Measurements from ENCODE around the gene PHACTR1.

The PHACTR1 gene

GRCh38 chr6:13295576-13295975 is 579.0 kb downstream of the PHACTR1 start:
- TF ChIP-seq Cebpa-rat (IDR thresholded peaks at IDR 0.05): no peak
- H3K27me3 ChIP-seq: peaks cover 0 to 11% (median 0%) of the 10 kb centered on the region in 11 experiments; a peak in 1 of 22 replicates
- peak overlapping the region in 5 of 11 experiments; percentile 19 to 82 (median 49); a peak in 9 of 22 replicates for H3K9ac ChIP-seq

GRCh38 chr6:13296536-13296997 is 580.0 kb downstream of the PHACTR1 start:
- Histone ChIP-seq H3K4me2 (peak overlapping the region; percentile 54 to 92 (median 83)), H3K27ac (peak overlapping the region in 7 of 11 experiments; percentile 7 to 96 (median 89); a peak in 12 of 22 replicates)

More at GRCh38 chr6:13295576-13295975, 579.0 kb downstream of the PHACTR1 start:
- H3K36me3 ChIP-seq: peaks cover 38 to 64% (median 49%) of the 10 kb centered on the region in 11 experiments
- no peaks in the 10 kb centered on the region for H3K9me3 ChIP-seq (replicated peaks in 1 of 11)
- H3K4me1 ChIP-seq: peaks cover 60 to 69% (median 66%) of the 10 kb centered on the region in 10 experiments
- H4K20me1 ChIP-seq: peaks cover 0 to 11% (median 0%) of the 10 kb centered on the region in 11 experiments; a peak in 1 of 22 replicates
- peak overlapping the region; percentile 59 to 92 (median 83) for H3K4me2 ChIP-seq
- peak overlapping the region in 8 of 11 experiments; percentile 17 to 96 (median 70); a peak in 14 of 22 replicates for H3K27ac ChIP-seq
- H3K4me3 ChIP-seq: peak overlapping the region in 1 of 10 experiments; percentile 30; a peak in 2 of 20 replicates

GRCh38 chr6:13297391-13297790 is 580.8 kb downstream of the PHACTR1 start:
- H3K27me3 ChIP-seq: peaks cover 0 to 11% (median 0%) of the 10 kb centered on the region in 11 experiments; a peak in 1 of 22 replicates
- peaks cover 78 to 87% (median 84%) of the 10 kb centered on the region in 10 experiments for H3K4me1 ChIP-seq

More at GRCh38 chr6:13296536-13296997, 580.0 kb downstream of the PHACTR1 start:
- Histone ChIP-seq H3K4me3 (peak overlapping the region in 2 of 10 experiments; percentile 2 to 30; a peak in 3 of 20 replicates), H3K27me3 (peaks cover 0 to 11% (median 0%) of the 10 kb centered on the region in 11 experiments; a peak in 1 of 22 replicates), H3K9me3 (replicated peaks in 1 of 11) (no peaks in the 10 kb centered on the region), H3K9ac (peak overlapping the region in 4 of 11 experiments; percentile 48 to 82 (median 55); a peak in 9 of 22 replicates), H3K36me3 (peaks cover 32 to 64% (median 44%) of the 10 kb centered on the region in 11 experiments), H4K20me1 (peaks cover 0 to 11% (median 0%) of the 10 kb centered on the region in 11 experiments; a peak in 1 of 22 replicates), H3K4me1 (peaks cover 70 to 79% (median 76%) of the 10 kb centered on the region in 10 experiments)
- no peak for TF ChIP-seq Cebpa-rat (IDR thresholded peaks at IDR 0.05)

GRCh38 chr6:13298446-13298845 is 581.9 kb downstream of the PHACTR1 start:
- peaks cover 0 to 11% (median 0%) of the 10 kb centered on the region in 11 experiments; a peak in 1 of 22 replicates for H4K20me1 ChIP-seq
- peaks cover 0 to 11% (median 0%) of the 10 kb centered on the region in 11 experiments; a peak in 1 of 22 replicates for H3K27me3 ChIP-seq
- peak overlapping the region in 1 of 10 experiments; percentile 45; a peak in 2 of 20 replicates for H3K4me3 ChIP-seq
- peaks cover 86 to 98% (median 93%) of the 10 kb centered on the region in 10 experiments for H3K4me1 ChIP-seq
- H3K9ac ChIP-seq: peak overlapping the region in 9 of 11 experiments; percentile 19 to 82 (median 52); a peak in 13 of 22 replicates
- peaks cover 16 to 53% (median 31%) of the 10 kb centered on the region in 11 experiments for H3K36me3 ChIP-seq
- peak overlapping the region; percentile 71 to 92 (median 85) for H3K4me2 ChIP-seq
- no peak for TF ChIP-seq Cebpa-rat (IDR thresholded peaks at IDR 0.05)
- H3K9me3 ChIP-seq (replicated peaks in 1 of 11): no peaks in the 10 kb centered on the region
- H3K27ac ChIP-seq: peak overlapping the region in 9 of 11 experiments; percentile 81 to 97 (median 91); a peak in 17 of 22 replicates

More at GRCh38 chr6:13297391-13297790, 580.8 kb downstream of the PHACTR1 start:
- Histone ChIP-seq H3K4me3 (no peak overlapping the region; a peak in 1 of 20 replicates), H3K27ac (peak overlapping the region in 5 of 11 experiments; percentile 37 to 96 (median 90); a peak in 9 of 22 replicates), H3K9me3 (replicated peaks in 1 of 11) (no peaks in the 10 kb centered on the region), H4K20me1 (peaks cover 0 to 11% (median 0%) of the 10 kb centered on the region in 11 experiments; a peak in 1 of 22 replicates), H3K4me2 (peak overlapping the region; percentile 54 to 92 (median 83); a peak in 20 of 22 replicates), H3K9ac (peak overlapping the region in 3 of 11 experiments; percentile 21 to 82 (median 49); a peak in 3 of 22 replicates), H3K36me3 (peaks cover 26 to 64% (median 41%) of the 10 kb centered on the region in 11 experiments)
- no peak for TF ChIP-seq Cebpa-rat (IDR thresholded peaks at IDR 0.05)

- Histone ChIP-seq H3K4me1 (peaks cover 93 to 100% (median 99%) of the 10 kb centered on the region in 10 experiments), H3K27ac (peak overlapping the region; percentile 16 to 97 (median 90); a peak in 20 of 22 replicates), H3K4me2 (peak overlapping the region; percentile 71 to 92 (median 85)), H3K27me3 (peaks cover 0 to 11% (median 0%) of the 10 kb centered on the region in 11 experiments; a peak in 1 of 22 replicates), H3K9ac (peak overlapping the region in 10 of 11 experiments; percentile 26 to 82 (median 51); a peak in 18 of 22 replicates), H3K9me3 (replicated peaks in 1 of 11) (no peaks in the 10 kb centered on the region), H3K4me3 (peak overlapping the region in 6 of 10 experiments; percentile 4 to 45 (median 20); a peak in 8 of 20 replicates), H3K36me3 (peaks cover 7 to 44% (median 25%) of the 10 kb centered on the region in 11 experiments; a peak in 20 of 22 replicates), H4K20me1 (peaks cover 0 to 11% (median 0%) of the 10 kb centered on the region in 11 experiments; a peak in 1 of 22 replicates)
- TF ChIP-seq Cebpa-rat (IDR thresholded peaks at IDR 0.05): no peak
Measured at GRCh38 chr6:13299403-13299821, 582.8 kb downstream of the PHACTR1 start.

GRCh38 chr6:13299918-13300317 is 583.4 kb downstream of the PHACTR1 start:
- H3K4me3 ChIP-seq: peak overlapping the region in 5 of 10 experiments; percentile 4 to 45 (median 25); a peak in 5 of 20 replicates
- peaks cover 93 to 100% (median 99%) of the 10 kb centered on the region in 10 experiments for H3K4me1 ChIP-seq
- H3K9ac ChIP-seq: peak overlapping the region in 10 of 11 experiments; percentile 26 to 82 (median 51); a peak in 17 of 22 replicates
- H3K9me3 ChIP-seq (replicated peaks in 1 of 11): no peaks in the 10 kb centered on the region
- H3K27me3 ChIP-seq: peaks cover 0 to 11% (median 0%) of the 10 kb centered on the region in 11 experiments; a peak in 1 of 22 replicates
- peaks cover 7 to 44% (median 24%) of the 10 kb centered on the region in 11 experiments; a peak in 15 of 22 replicates for H3K36me3 ChIP-seq
- peak overlapping the region; percentile 16 to 97 (median 90); a peak in 20 of 22 replicates for H3K27ac ChIP-seq
- peak overlapping the region; percentile 71 to 92 (median 85) for H3K4me2 ChIP-seq
- H4K20me1 ChIP-seq: peaks cover 0 to 11% (median 0%) of the 10 kb centered on the region in 11 experiments; a peak in 1 of 22 replicates
- no peak for TF ChIP-seq Cebpa-rat (IDR thresholded peaks at IDR 0.05)

GRCh38 chr6:13300643-13301590 is 584.4 kb downstream of the PHACTR1 start:
- Histone ChIP-seq H3K4me2 (peak overlapping the region; percentile 71 to 92 (median 85)), H3K9ac (peak overlapping the region in 5 of 11 experiments; percentile 63 to 82 (median 73); a peak in 10 of 22 replicates), H3K4me1 (peaks cover 93 to 100% (median 99%) of the 10 kb centered on the region in 10 experiments), H3K36me3 (peaks cover 7 to 47% (median 31%) of the 10 kb centered on the region in 11 experiments; a peak in 18 of 22 replicates), H3K27ac (peak overlapping the region in 10 of 11 experiments; percentile 81 to 97 (median 92); a peak in 20 of 22 replicates), H3K4me3 (no peak overlapping the region), H3K27me3 (peaks cover 0 to 11% (median 0%) of the 10 kb centered on the region in 11 experiments; a peak in 1 of 22 replicates), H4K20me1 (peaks cover 0 to 11% (median 0%) of the 10 kb centered on the region in 11 experiments; a peak in 1 of 22 replicates), H3K9me3 (replicated peaks in 1 of 11) (no peaks in the 10 kb centered on the region)
- no peak for TF ChIP-seq Cebpa-rat (IDR thresholded peaks at IDR 0.05)
